Stimulated activated CD8-positive, alpha-beta memory T cell treated with anti-CD3 and anti-CD28 coated beads, Interleukin-12 subunit alpha, Interleukin-12 subunit beta, amount 100 ng/mL, for 24 hours (primary cell): ENCODE measurements around the gene DEUP1.
"Not testable (repeated sequence)": the region's sequence is repeated elsewhere in the genome, so short reads cannot be mapped to it uniquely, and the experiment has no call there.

Experiments
- DNase-seq: peaks from one replicate; pipeline ENCODE4 v3.0.0-alpha.2; 2020; ENCODE audit errors: extremely low read depth

The DEUP1 gene

GRCh38 chr11:93330446-93330984 lies at the start of gene DEUP1:
DEUP1 (plus strand) TSS chr11:93330742; CDS start chr11:93332260, 1,518 bp downstream.
- no peak for DNase-seq

- no peak for DNase-seq
Observed at GRCh38 chr11:93285430-93285829, 45.1 kb upstream of the DEUP1 start.

GRCh38 chr11:93287434-93287833 lies 43.1 kb upstream of the DEUP1 start:
- DNase-seq = no peak

GRCh38 chr11:93288079-93288478 lies 42.5 kb upstream of the DEUP1 start:
- no peak for DNase-seq

GRCh38 chr11:93288767-93289166 lies 41.8 kb upstream of the DEUP1 start:
- DNase-seq = no peak

- DNase-seq = no peak
Observed at GRCh38 chr11:93289782-93290463, 40.6 kb upstream of the DEUP1 start.

- DNase-seq = no peak
Observed at GRCh38 chr11:93291110-93291509, 39.4 kb upstream of the DEUP1 start.

- no peak for DNase-seq
Observed at GRCh38 chr11:93291898-93292297, 38.6 kb upstream of the DEUP1 start.

GRCh38 chr11:93295921-93296575 lies 34.5 kb upstream of the DEUP1 start:
- no peak for DNase-seq

GRCh38 chr11:93303689-93304088 lies 26.9 kb upstream of the DEUP1 start:
- no peak for DNase-seq

GRCh38 chr11:93314399-93314798 lies 16.1 kb upstream of the DEUP1 start:
- not testable (repeated sequence) for DNase-seq

GRCh38 chr11:93319224-93319839 lies 11.2 kb upstream of the DEUP1 start:
- no peak for DNase-seq

GRCh38 chr11:93320230-93320629 lies 10.3 kb upstream of the DEUP1 start:
- DNase-seq = no peak

GRCh38 chr11:93322207-93322606 lies 8.3 kb upstream of the DEUP1 start:
- no peak for DNase-seq

- no peak for DNase-seq
Observed at GRCh38 chr11:93323747-93324146, 6.8 kb upstream of the DEUP1 start.

GRCh38 chr11:93324500-93324899 lies 6.0 kb upstream of the DEUP1 start:
- no peak for DNase-seq

GRCh38 chr11:93326681-93327080 lies 3.9 kb upstream of the DEUP1 start:
- DNase-seq = no peak

GRCh38 chr11:93329936-93330445 lies 551 bp upstream of the DEUP1 start:
- no peak for DNase-seq

- no peak for DNase-seq
Observed at GRCh38 chr11:93340223-93340622, 9.7 kb downstream of the DEUP1 start.

- DNase-seq = no peak
Observed at GRCh38 chr11:93344855-93345333, 14.4 kb downstream of the DEUP1 start.

- DNase-seq = no peak
Observed at GRCh38 chr11:93348930-93349329, 18.4 kb downstream of the DEUP1 start.

- DNase-seq = no peak
Observed at GRCh38 chr11:93350835-93351234, 20.3 kb downstream of the DEUP1 start.
